Endothelial cell (in vitro differentiated cells): ENCODE results near the gene IDH3A. TPM values are rescaled to one million over a fixed set of nuclear protein-coding genes. Genes with fewer than 3 reads are reported as not detected.
"Not testable (repeated sequence)": the region's sequence is repeated elsewhere in the genome, so short reads cannot be mapped to it uniquely, and the experiment has no call there.

Experiments
- DNase-seq: peaks from one replicate; pipeline ENCODE4 v3.0.0; 2021; ENCODE audit warnings: low spot score
- H3K27ac Mint-ChIP-seq: one replicate; pipeline ENCODE4 v1.8.0; 2021; ENCODE audit warnings: mixed read lengths, inconsistent platforms; ENCODE audit not compliant: unreplicated experiment
- H3K27me3 Mint-ChIP-seq: one replicate; pipeline ENCODE4 v1.8.0; 2021; ENCODE audit warnings: mild to moderate bottlenecking, moderate library complexity, mixed read lengths, inconsistent platforms; ENCODE audit not compliant: unreplicated experiment
- H3K36me3 Mint-ChIP-seq: one replicate; pipeline ENCODE4 v1.8.0; 2021; ENCODE audit warnings: mild to moderate bottlenecking, low read depth, mixed read lengths, inconsistent platforms; ENCODE audit not compliant: unreplicated experiment
- H3K4me1 Mint-ChIP-seq: one replicate; pipeline ENCODE4 v1.8.0; 2021; ENCODE audit warnings: mild to moderate bottlenecking, mixed read lengths, inconsistent platforms; ENCODE audit not compliant: unreplicated experiment
- H3K4me3 Mint-ChIP-seq: one replicate; pipeline ENCODE4 v1.8.0; 2021; ENCODE audit warnings: mild to moderate bottlenecking, mixed read lengths, inconsistent platforms; ENCODE audit not compliant: unreplicated experiment
- H3K9me3 Mint-ChIP-seq: one replicate; pipeline ENCODE4 v1.8.0; 2021; ENCODE audit warnings: mixed read lengths, inconsistent platforms; ENCODE audit not compliant: unreplicated experiment
- CTCF ChIP-seq: fragments of 200-600 bp; sonication (generic); IDR thresholded peaks from one replicate; pipeline ENCODE4 v1.5.0; 2021; ENCODE audit warnings: antibody characterized with exemption; ENCODE audit not compliant: unreplicated experiment
- total RNA-seq: library from RNA; stranded (reverse); fragmentation: NEBNext Ultra II Directional; extraction: Animal tissue kit (Norgen Biotek cat#: 25700); gene quantifications from one replicate; pipeline ENCODE4 v1.2.1, GENCODE V29; 2021; ENCODE audit not compliant: unreplicated experiment

IDH3A gene
- total RNA-seq, 1 donor from 2014 or later: 19.9 TPM

GRCh38 chr15:78147566-78147965 is 1.6 kb upstream of the IDH3A start:
- H3K4me3 Mint-ChIP-seq: peak overlapping the region; percentile 80
- peaks cover 8% of the 10 kb centered on the region for H3K27me3 Mint-ChIP-seq
- H3K36me3 Mint-ChIP-seq: peaks cover 3% of the 10 kb centered on the region
- H3K9me3 Mint-ChIP-seq: no peaks in the 10 kb centered on the region
- no peak overlapping the region for H3K27ac Mint-ChIP-seq
- H3K4me1 Mint-ChIP-seq: peaks cover 8% of the 10 kb centered on the region
- no peak for TF ChIP-seq CTCF
- DNase-seq: no peak

GRCh38 chr15:78148392-78149067 is 632 bp upstream of the IDH3A start:
- no peaks in the 10 kb centered on the region for H3K9me3 Mint-ChIP-seq
- H3K27ac Mint-ChIP-seq: peak overlapping the region; percentile 88
- TF ChIP-seq CTCF: no peak
- peak overlapping the region; percentile 93 for H3K4me3 Mint-ChIP-seq
- H3K36me3 Mint-ChIP-seq: peaks cover 3% of the 10 kb centered on the region
- no peak for DNase-seq
- peaks cover 8% of the 10 kb centered on the region for H3K4me1 Mint-ChIP-seq
- H3K27me3 Mint-ChIP-seq: peaks cover 8% of the 10 kb centered on the region

GRCh38 chr15:78149805-78150751 is 916 bp downstream of the IDH3A start:
- Mint-ChIP-seq H3K27ac (no peak overlapping the region), H3K9me3 (no peaks in the 10 kb centered on the region), H3K36me3 (peaks cover 3% of the 10 kb centered on the region), H3K4me3 (peak overlapping the region; percentile 92), H3K27me3 (peaks cover 8% of the 10 kb centered on the region), H3K4me1 (peaks cover 8% of the 10 kb centered on the region)
- no peak for DNase-seq
- TF ChIP-seq CTCF: no peak

- H3K27ac Mint-ChIP-seq, H3K36me3 Mint-ChIP-seq, H3K27me3 Mint-ChIP-seq, DNase-seq, H3K4me3 Mint-ChIP-seq, H3K4me1 Mint-ChIP-seq, H3K9me3 Mint-ChIP-seq: not testable (repeated sequence)
Observed at GRCh38 chr15:78151075-78151474, 1.9 kb downstream of the IDH3A start.

GRCh38 chr15:78154955-78155354 is 5.8 kb downstream of the IDH3A start:
- Mint-ChIP-seq H3K4me3 (no peak overlapping the region), H3K27me3 (peaks cover 3% of the 10 kb centered on the region), H3K9me3 (no peaks in the 10 kb centered on the region), H3K4me1 (no peaks in the 10 kb centered on the region), H3K36me3 (no peaks in the 10 kb centered on the region), H3K27ac (no peak overlapping the region)
- no peak for TF ChIP-seq CTCF
- no peak for DNase-seq
